ENCODE data around the gene ZRANB3. TPM values are rescaled to one million over a fixed set of nuclear protein-coding genes. Genes with fewer than 3 reads are reported as not detected.
"Not testable (repeated sequence)": the region's sequence is repeated elsewhere in the genome, so short reads cannot be mapped to it uniquely, and the experiment has no call there.

The ZRANB3 gene
- total and polyA plus RNA-seq, 2 donors from 2014 or later, result 3.6 to 6.4 TPM

DNA sequence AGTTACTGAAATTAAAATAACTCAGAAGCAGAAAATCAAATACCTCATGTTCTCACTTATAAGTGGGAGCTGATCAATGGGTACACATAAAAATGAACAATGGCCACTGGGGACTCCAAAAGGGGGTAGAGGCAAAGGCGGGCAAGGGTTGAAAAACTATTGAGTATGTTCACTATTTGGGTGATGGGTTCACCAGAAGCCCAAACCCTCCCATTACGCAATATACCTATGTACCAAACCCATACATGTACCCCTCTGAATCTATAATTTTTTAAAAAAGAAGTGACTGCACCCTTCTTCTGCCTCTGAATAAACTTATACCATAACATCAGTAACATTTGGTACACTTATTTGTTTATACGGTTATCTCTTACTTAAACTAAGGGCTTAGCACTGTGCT is 119.4 kb downstream of the ZRANB3 start:
- TF ChIP-seq, protein P1, sequence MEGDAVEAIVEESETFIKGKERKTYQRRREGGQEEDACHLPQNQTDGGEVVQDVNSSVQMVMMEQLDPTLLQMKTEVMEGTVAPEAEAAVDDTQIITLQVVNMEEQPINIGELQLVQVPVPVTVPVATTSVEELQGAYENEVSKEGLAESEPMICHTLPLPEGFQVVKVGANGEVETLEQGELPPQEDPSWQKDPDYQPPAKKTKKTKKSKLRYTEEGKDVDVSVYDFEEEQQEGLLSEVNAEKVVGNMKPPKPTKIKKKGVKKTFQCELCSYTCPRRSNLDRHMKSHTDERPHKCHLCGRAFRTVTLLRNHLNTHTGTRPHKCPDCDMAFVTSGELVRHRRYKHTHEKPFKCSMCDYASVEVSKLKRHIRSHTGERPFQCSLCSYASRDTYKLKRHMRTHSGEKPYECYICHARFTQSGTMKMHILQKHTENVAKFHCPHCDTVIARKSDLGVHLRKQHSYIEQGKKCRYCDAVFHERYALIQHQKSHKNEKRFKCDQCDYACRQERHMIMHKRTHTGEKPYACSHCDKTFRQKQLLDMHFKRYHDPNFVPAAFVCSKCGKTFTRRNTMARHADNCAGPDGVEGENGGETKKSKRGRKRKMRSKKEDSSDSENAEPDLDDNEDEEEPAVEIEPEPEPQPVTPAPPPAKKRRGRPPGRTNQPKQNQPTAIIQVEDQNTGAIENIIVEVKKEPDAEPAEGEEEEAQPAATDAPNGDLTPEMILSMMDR (IDR thresholded peaks at IDR 0.05; ENCODE audit: borderline replicate concordance, extremely low read depth, insufficient read depth), result no peak

GRCh38 chr2:135409436-135409835 is 121.6 kb downstream of the ZRANB3 start:
- no peaks in the 10 kb centered on the region for H3K36me3 ChIP-seq (ENCODE audit: control insufficient read depth in 2 of 3, insufficient read depth in 3 of 3, low read length in 3 of 3)
- H3K27me3 ChIP-seq (ENCODE audit: control insufficient read depth, insufficient read depth, low read length), result no peaks in the 10 kb centered on the region
- no peak for DNase-seq
- H3K9ac ChIP-seq (ENCODE audit: low read length in 3 of 3), result no peak overlapping the region
- intact Hi-C loops (cut with DNase I), result no loop called here
- H3K4me1 ChIP-seq (ENCODE audit: control insufficient read depth in 2 of 3, insufficient read depth in 2 of 3, low read depth in 1 of 3, low read length in 3 of 3), result no peaks in the 10 kb centered on the region
- TF ChIP-seq, protein P1 (IDR thresholded peaks at IDR 0.05; ENCODE audit: borderline replicate concordance, extremely low read depth, insufficient read depth), result no peak
- no peak overlapping the region for H3K4me3 ChIP-seq (ENCODE audit: low read length in 3 of 3)
- H3K9me3 ChIP-seq (ENCODE audit: control insufficient read depth in 2 of 3, insufficient read depth in 1 of 3, low read length in 3 of 3), result peaks cover 0 to 2% (median 1%) of the 10 kb centered on the region in 3 donors
- H3K27ac ChIP-seq (ENCODE audit: low read depth in 2 of 2, low read length in 2 of 2), result no peak overlapping the region
- no peak for FAIRE-seq

More for the DNA sequence above, 119.4 kb downstream of the ZRANB3 start:
- no peak overlapping the region for H3K9ac ChIP-seq (ENCODE audit: low read length in 3 of 3)
- FAIRE-seq (no peak), DNase-seq (no peak)
- peaks cover 0 to 2% (median 1%) of the 10 kb centered on the region in 3 donors for H3K9me3 ChIP-seq (ENCODE audit: control insufficient read depth in 2 of 3, insufficient read depth in 1 of 3, low read length in 3 of 3)
- H3K27me3 ChIP-seq (ENCODE audit: control insufficient read depth, insufficient read depth, low read length), result no peaks in the 10 kb centered on the region
- H3K4me3 ChIP-seq (ENCODE audit: low read length in 3 of 3), result no peak overlapping the region
- H3K27ac ChIP-seq (ENCODE audit: low read depth in 2 of 2, low read length in 2 of 2), result no peak overlapping the region
- no peaks in the 10 kb centered on the region for H3K4me1 ChIP-seq (ENCODE audit: control insufficient read depth in 2 of 3, insufficient read depth in 2 of 3, low read depth in 1 of 3, low read length in 3 of 3)
- no peaks in the 10 kb centered on the region for H3K36me3 ChIP-seq (ENCODE audit: control insufficient read depth in 2 of 3, insufficient read depth in 3 of 3, low read length in 3 of 3)
- intact Hi-C loops (cut with DNase I), result no loop called here

DNA sequence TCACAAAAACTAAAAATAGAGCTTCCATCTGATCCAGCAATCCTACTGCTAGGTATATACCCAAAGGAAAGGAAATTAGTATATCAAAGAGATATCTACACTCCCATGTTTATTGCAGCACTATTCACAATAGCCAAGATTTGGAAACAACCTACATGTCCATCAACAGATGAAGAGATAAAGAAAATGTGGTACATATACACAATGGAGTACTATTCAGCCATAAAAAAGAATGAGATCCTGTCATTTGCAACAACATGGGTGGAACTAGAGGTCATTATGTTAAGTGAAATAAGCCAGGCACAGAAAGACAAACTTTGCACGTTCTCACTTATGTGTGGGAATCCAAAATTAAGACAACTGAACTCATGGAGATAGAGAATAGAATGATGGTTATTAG is 134.8 kb downstream of the ZRANB3 start:
- H3K27ac ChIP-seq (ENCODE audit: low read depth in 2 of 2, low read length in 2 of 2); intact Hi-C loops (cut with DNase I); H3K36me3 ChIP-seq (ENCODE audit: control insufficient read depth in 2 of 3, insufficient read depth in 3 of 3, low read length in 3 of 3); FAIRE-seq; H3K27me3 ChIP-seq (ENCODE audit: control insufficient read depth, insufficient read depth, low read length); H3K4me3 ChIP-seq (ENCODE audit: low read length in 3 of 3); H3K4me1 ChIP-seq (ENCODE audit: control insufficient read depth in 2 of 3, insufficient read depth in 2 of 3, low read depth in 1 of 3, low read length in 3 of 3); H3K9me3 ChIP-seq (ENCODE audit: control insufficient read depth in 2 of 3, insufficient read depth in 1 of 3, low read length in 3 of 3); H3K9ac ChIP-seq (ENCODE audit: low read length in 3 of 3); DNase-seq: not testable (repeated sequence)

GRCh38 chr2:135386993-135387392 is 144.0 kb downstream of the ZRANB3 start:
- intact Hi-C loops (cut with DNase I), result no loop called here
- TF ChIP-seq, protein P1 (IDR thresholded peaks at IDR 0.05; ENCODE audit: borderline replicate concordance, extremely low read depth, insufficient read depth), result no peak
- no peak for DNase-seq

More at GRCh38 chr2:135386993-135387392, 144.0 kb downstream of the ZRANB3 start:
- no peaks in the 10 kb centered on the region for H3K36me3 ChIP-seq (ENCODE audit: control insufficient read depth in 2 of 3, insufficient read depth in 3 of 3, low read length in 3 of 3)
- no peak for FAIRE-seq
- no peak overlapping the region for H3K9ac ChIP-seq (ENCODE audit: low read length in 3 of 3)
- H3K4me3 ChIP-seq (ENCODE audit: low read length in 3 of 3), result no peak overlapping the region
- H3K9me3 ChIP-seq (ENCODE audit: control insufficient read depth in 2 of 3, insufficient read depth in 1 of 3, low read length in 3 of 3), result no peaks in the 10 kb centered on the region
- no peaks in the 10 kb centered on the region for H3K4me1 ChIP-seq (ENCODE audit: control insufficient read depth in 2 of 3, insufficient read depth in 2 of 3, low read depth in 1 of 3, low read length in 3 of 3)
- H3K27ac ChIP-seq (ENCODE audit: low read depth in 2 of 2, low read length in 2 of 2), result no peak overlapping the region
- no peaks in the 10 kb centered on the region for H3K27me3 ChIP-seq (ENCODE audit: control insufficient read depth, insufficient read depth, low read length)
